Measurements from ENCODE around the gene MGAT5.

The MGAT5 gene

DNA sequence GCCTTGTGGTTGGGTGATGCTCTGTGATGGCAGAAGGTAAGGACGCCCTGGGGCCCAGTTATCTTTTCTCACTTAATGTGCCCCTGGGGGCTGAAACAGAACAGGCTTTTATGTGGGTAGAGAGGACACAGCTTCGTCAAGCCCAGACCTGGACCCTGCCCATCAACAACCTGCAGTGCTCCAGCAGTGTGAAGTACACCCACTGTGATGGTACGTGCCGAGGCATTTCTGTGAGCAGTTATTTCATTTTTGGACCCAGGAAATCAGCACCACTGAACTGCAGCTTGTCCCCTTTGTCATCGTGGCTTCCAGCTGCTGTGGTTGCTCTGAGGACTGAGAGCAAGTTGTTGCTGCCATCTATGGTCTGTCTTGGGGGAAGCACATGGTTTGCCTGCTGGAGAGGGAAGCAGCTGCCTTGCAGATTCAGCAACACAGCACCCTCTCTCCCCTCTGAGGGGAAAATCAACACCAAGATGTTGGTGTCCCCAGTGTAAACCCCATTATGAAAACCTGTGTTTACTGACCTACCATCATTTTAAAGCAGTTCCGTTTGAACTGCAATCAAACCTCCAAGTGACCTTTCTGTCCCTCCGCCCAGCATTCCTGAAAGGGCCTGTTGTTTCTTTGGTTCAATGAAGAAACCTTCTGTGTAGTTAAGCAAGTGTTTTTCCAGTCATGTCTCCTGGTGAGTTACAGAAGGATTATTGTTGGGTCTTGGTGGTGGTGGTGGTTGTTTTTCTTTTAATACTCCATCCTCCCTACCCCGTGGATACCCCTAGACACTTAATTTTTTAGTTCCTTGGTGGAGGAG, 158.2 kb downstream of the MGAT5 start:
- no peaks in the 10 kb centered on the region for H3K9me2 ChIP-seq (ENCODE audit: low read depth, low read length)
- no peak for TF ChIP-seq EZH2 (IDR thresholded peaks at IDR 0.05; ENCODE audit: borderline replicate concordance, low read length)
- TF ChIP-seq, protein P1, sequence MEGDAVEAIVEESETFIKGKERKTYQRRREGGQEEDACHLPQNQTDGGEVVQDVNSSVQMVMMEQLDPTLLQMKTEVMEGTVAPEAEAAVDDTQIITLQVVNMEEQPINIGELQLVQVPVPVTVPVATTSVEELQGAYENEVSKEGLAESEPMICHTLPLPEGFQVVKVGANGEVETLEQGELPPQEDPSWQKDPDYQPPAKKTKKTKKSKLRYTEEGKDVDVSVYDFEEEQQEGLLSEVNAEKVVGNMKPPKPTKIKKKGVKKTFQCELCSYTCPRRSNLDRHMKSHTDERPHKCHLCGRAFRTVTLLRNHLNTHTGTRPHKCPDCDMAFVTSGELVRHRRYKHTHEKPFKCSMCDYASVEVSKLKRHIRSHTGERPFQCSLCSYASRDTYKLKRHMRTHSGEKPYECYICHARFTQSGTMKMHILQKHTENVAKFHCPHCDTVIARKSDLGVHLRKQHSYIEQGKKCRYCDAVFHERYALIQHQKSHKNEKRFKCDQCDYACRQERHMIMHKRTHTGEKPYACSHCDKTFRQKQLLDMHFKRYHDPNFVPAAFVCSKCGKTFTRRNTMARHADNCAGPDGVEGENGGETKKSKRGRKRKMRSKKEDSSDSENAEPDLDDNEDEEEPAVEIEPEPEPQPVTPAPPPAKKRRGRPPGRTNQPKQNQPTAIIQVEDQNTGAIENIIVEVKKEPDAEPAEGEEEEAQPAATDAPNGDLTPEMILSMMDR (IDR thresholded peaks at IDR 0.05; ENCODE audit: low read length) = peak; percentile 93
- peak overlapping the region; percentile 46; the same call in 1 of the 2 replicates for H3K9ac ChIP-seq (ENCODE audit: low read length)
- H3K4me3 ChIP-seq (ENCODE audit: low read depth, low read length, poor library complexity, severe bottlenecking) = peak overlapping the region; percentile 20
- H3K4me2 ChIP-seq (ENCODE audit: low read length) = peak overlapping the region; percentile 50
- no peaks in the 10 kb centered on the region for H4K20me1 ChIP-seq (ENCODE audit: insufficient read depth, low read length)
- no peak overlapping the region for H2AFZ ChIP-seq (ENCODE audit: low read length)
- H3K27me3 ChIP-seq (ENCODE audit: insufficient read depth, low read length) = no peaks in the 10 kb centered on the region
- H3K27ac ChIP-seq (ENCODE audit: low read depth, low read length, poor library complexity, severe bottlenecking) = peak overlapping the region; percentile 96
- peaks cover 58% of the 10 kb centered on the region for H3K4me1 ChIP-seq (ENCODE audit: insufficient read depth, low read length, severe bottlenecking)
- H3K36me3 ChIP-seq (ENCODE audit: insufficient read depth, low read length) = peaks cover 58% of the 10 kb centered on the region
- no peaks in the 10 kb centered on the region for H3K79me2 ChIP-seq (ENCODE audit: insufficient read depth, low read length)
- H3K9me3 ChIP-seq (ENCODE audit: low read length) = no peaks in the 10 kb centered on the region
- H3F3A ChIP-seq (ENCODE audit: insufficient read depth, low read length) = no peaks in the 10 kb centered on the region; the same call in 1 of the 2 replicates

DNA sequence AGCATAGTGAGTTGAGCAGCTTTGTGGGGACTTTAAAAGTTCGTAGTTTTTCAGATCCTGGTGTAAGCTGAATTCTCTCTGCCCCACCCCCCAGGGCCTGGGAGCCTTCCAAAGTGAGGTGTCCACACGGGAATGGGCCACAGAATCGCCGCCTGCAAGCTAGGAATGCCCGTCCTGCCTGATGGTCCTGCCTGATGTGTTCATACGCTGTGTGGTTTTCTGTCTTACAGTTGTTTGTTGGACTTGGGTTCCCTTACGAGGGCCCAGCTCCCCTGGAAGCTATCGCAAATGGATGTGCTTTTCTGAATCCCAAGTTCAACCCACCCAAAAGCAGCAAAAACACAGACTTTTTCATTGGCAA, 158.7 kb downstream of the MGAT5 start:
- Histone ChIP-seq H3K9ac (ENCODE audit: low read length) (peak overlapping the region; percentile 39; the same call in 1 of the 2 replicates), H3K79me2 (ENCODE audit: insufficient read depth, low read length) (no peaks in the 10 kb centered on the region), H3K9me2 (ENCODE audit: low read depth, low read length) (no peaks in the 10 kb centered on the region), H3F3A (ENCODE audit: insufficient read depth, low read length) (no peaks in the 10 kb centered on the region; the same call in 1 of the 2 replicates), H4K20me1 (ENCODE audit: insufficient read depth, low read length) (no peaks in the 10 kb centered on the region), H3K4me3 (ENCODE audit: low read depth, low read length, poor library complexity, severe bottlenecking) (no peak overlapping the region), H3K4me1 (ENCODE audit: insufficient read depth, low read length, severe bottlenecking) (peaks cover 52% of the 10 kb centered on the region), H3K4me2 (ENCODE audit: low read length) (peak overlapping the region; percentile 43), H3K27ac (ENCODE audit: low read depth, low read length, poor library complexity, severe bottlenecking) (peak overlapping the region; percentile 96), H2AFZ (ENCODE audit: low read length) (no peak overlapping the region), H3K36me3 (ENCODE audit: insufficient read depth, low read length) (peaks cover 59% of the 10 kb centered on the region), H3K9me3 (ENCODE audit: low read length) (no peaks in the 10 kb centered on the region), H3K27me3 (ENCODE audit: insufficient read depth, low read length) (no peaks in the 10 kb centered on the region)
- TF ChIP-seq, protein P1 (IDR thresholded peaks at IDR 0.05; ENCODE audit: low read length) = no peak

DNA sequence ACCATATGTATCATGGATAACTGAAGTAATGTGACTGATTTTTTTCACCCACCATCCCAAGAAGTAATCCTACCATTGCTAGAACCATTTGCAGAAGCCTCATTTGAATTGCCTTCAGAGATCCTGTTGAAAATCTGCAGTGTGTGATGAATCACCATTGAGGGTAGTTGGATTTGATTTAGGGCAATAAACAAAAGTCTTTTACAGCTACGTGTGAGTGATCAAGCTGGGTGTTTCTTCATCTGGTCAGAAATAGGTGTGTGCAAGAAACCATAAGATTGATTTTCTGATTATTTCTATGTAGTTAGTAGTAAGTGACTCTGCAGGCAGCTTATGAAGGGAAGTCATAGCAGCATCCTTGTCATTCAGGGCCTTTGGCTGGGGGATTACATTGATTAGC, 159.6 kb downstream of the MGAT5 start:
- Histone ChIP-seq H3K4me2 (ENCODE audit: low read length) (no peak overlapping the region), H3K27me3 (ENCODE audit: insufficient read depth, low read length) (no peaks in the 10 kb centered on the region), H3K9me3 (ENCODE audit: low read length) (no peaks in the 10 kb centered on the region), H3K4me1 (ENCODE audit: insufficient read depth, low read length, severe bottlenecking) (peaks cover 44% of the 10 kb centered on the region), H3K9me2 (ENCODE audit: low read depth, low read length) (no peaks in the 10 kb centered on the region), H3K4me3 (ENCODE audit: low read depth, low read length, poor library complexity, severe bottlenecking) (no peak overlapping the region), H4K20me1 (ENCODE audit: insufficient read depth, low read length) (no peaks in the 10 kb centered on the region), H3K27ac (ENCODE audit: low read depth, low read length, poor library complexity, severe bottlenecking) (no peak overlapping the region), H3K79me2 (ENCODE audit: insufficient read depth, low read length) (no peaks in the 10 kb centered on the region), H2AFZ (ENCODE audit: low read length) (no peak overlapping the region), H3K9ac (ENCODE audit: low read length) (no peak overlapping the region), H3F3A (ENCODE audit: insufficient read depth, low read length) (no peaks in the 10 kb centered on the region; the same call in 1 of the 2 replicates), H3K36me3 (ENCODE audit: insufficient read depth, low read length) (peaks cover 60% of the 10 kb centered on the region)
- TF ChIP-seq, protein P1 (IDR thresholded peaks at IDR 0.05; ENCODE audit: low read length) = no peak
- TF ChIP-seq EZH2 (IDR thresholded peaks at IDR 0.05; ENCODE audit: borderline replicate concordance, low read length) = no peak
